Adrenal gland (tissue), 12 donors: ENCODE results near the gene SINHCAF. TPM values are rescaled to one million over a fixed set of nuclear protein-coding genes. Genes with fewer than 3 reads are reported as not detected.
"Not testable (repeated sequence)": the region's sequence is repeated elsewhere in the genome, so short reads cannot be mapped to it uniquely, and the experiment has no call there.

ENCODE experiments used
- DNase-seq, 7 donors: peaks; one replicate each; pipeline ENCODE4 v3.0.0-alpha.2; 2019 to 2020
- H3K27ac ChIP-seq, 5 donors: fragments of 200-600 bp; sonication (generic) in 4 of 5; 1 replicate in 3 of 5; 2 replicates in 2 of 5; pipeline versions ENCODE4 v1.5.1 to v1.8.0; 2016 to 2020; ENCODE audit warnings: mild to moderate bottlenecking in 1 of 5
- H3K27me3 ChIP-seq: fragments of 200-600 bp; 2 replicates; pipeline ENCODE4 v1.8.0; 2021
- H3K36me3 ChIP-seq, 2 donors: fragments of 200-600 bp; replicated peaks in 1 of 2; 1 replicate in 1 of 2; 2 replicates in 1 of 2; pipeline versions ENCODE4 v1.5.1 to v1.8.0; 2018 to 2022
- H3K4me1 ChIP-seq, 2 donors: fragments of 200-600 bp; replicated peaks in 1 of 2; 1 replicate in 1 of 2; 2 replicates in 1 of 2; pipeline versions ENCODE4 v1.5.1 to v1.8.0; 2018 to 2021
- H3K4me3 ChIP-seq, 4 donors: fragments of 200-600 bp; sonication (generic) in 3 of 4; one replicate each; pipeline ENCODE4 v1.5.1; 2016 to 2018
- H3K9me3 ChIP-seq, 3 donors: fragments of 200-600 bp; sonication (generic) in 1 of 3; replicated peaks in 1 of 3; 1 replicate in 2 of 3; 2 replicates in 1 of 3; pipeline versions ENCODE4 v1.5.1 to v1.8.0; 2016 to 2021
- CTCF ChIP-seq, 6 experiments: fragments of 450-650 bp in 4 of 6; fragments of 200-600 bp in 2 of 6; sonication (generic) in 1 of 6; IDR thresholded peaks; 1 replicate in 5 of 6; 2 replicates in 1 of 6; pipeline versions ENCODE4 v1.5.1 to v1.8.0; 2016 to 2021; ENCODE audit warnings: antibody characterized with exemption in 6 of 6, mild to moderate bottlenecking in 2 of 6, moderate library complexity in 1 of 6
- POLR2A ChIP-seq, 2 donors: fragments of 450-650 bp; IDR thresholded peaks; one replicate each; pipeline ENCODE4 v1.6.1; 2017; ENCODE audit warnings: antibody characterized with exemption in 2 of 2, mild to moderate bottlenecking in 2 of 2, moderate library complexity in 1 of 2
- WGBS, 4 donors: extraction: QIAGEN DNeasy Blood & Tissue Kit in 2 of 4; methylation state at CpG; one replicate each; pipeline versions ENCODE4 v1.1.5 to v1.1.7; 2013 to 2017; 5-methylcytosine and 5-hydroxymethylcytosine counted together
- intact Hi-C, 2 donors: fragments of 100-400 bp; cut with DNase I; formaldehyde crosslinking; loops; one replicate each; pipeline versions ENCODE4 v1.14.1 to v1.15.0; 2022 to 2023
- polyA plus RNA-seq, 3 donors: library from polyadenylated mRNA; stranded (reverse); fragments of 200-250 nt in 2 of 3; fragments of 350-450 nt in 1 of 3; fragmentation: Illumina TruSeq in 1 of 3; extraction: RNeasy Lipid Tissue Mini Kit (QIAGEN cat#74804) in 1 of 3; gene quantifications; one replicate each; pipeline ENCODE4 v1.2.3, GENCODE V29; 2013 to 2014
- total RNA-seq, 9 donors: library from RNA; depleted of rRNA in 4 of 9; stranded (reverse); fragments of >200 nt in 4 of 9; fragments of 120-200 nt in 1 of 9; fragmentation: NEBNext Ultra II Directional in 1 of 9; extraction: Animal tissue kit (Norgen Biotek cat#: 25700) in 1 of 9; gene quantifications; one replicate each; pipeline versions ENCODE4 v1.1.0 to v1.2.4, GENCODE V29; 2013 to 2023
- donor health status: healthy with polysubstance abuse.
- donor health status: Bipolar disorder and iron deficiency.
- donor health status: DM: yes; HTN: yes; CAD: no.
- donor health status: DM: no; HTN: no; CAD: no.
- donor health status: DM: no; HTN: no; CAD: no.
- donor health status: DM: yes; HTN: yes; CAD: no.

SINHCAF gene
- total and polyA plus RNA-seq, 12 donors: 12.5 to 69.4 (median 27.1) TPM

- TF ChIP-seq CTCF (IDR thresholded peaks at IDR 0.05) (no peak), POLR2A (IDR thresholded peaks at IDR 0.05) (no peak)
- DNase-seq: no peak
- no peaks in the 10 kb centered on the region for H3K27me3 ChIP-seq
- peaks cover 0 to 11% of the 10 kb centered on the region in 2 donors for H3K36me3 ChIP-seq
- no peaks in the 10 kb centered on the region for H3K4me1 ChIP-seq
- no peaks in the 10 kb centered on the region for H3K9me3 ChIP-seq
- intact Hi-C loops: no loop called here
- no peak overlapping the region for H3K4me3 ChIP-seq
- WGBS, 4 donors: 80 to 88% (median 85%) methylated on average over 4 of the region's 4 CpGs
- no peak overlapping the region for H3K27ac ChIP-seq
These were observed 47.5 kb downstream of the SINHCAF start for GRCh38 chr12:31278424-31278823.

DNA sequence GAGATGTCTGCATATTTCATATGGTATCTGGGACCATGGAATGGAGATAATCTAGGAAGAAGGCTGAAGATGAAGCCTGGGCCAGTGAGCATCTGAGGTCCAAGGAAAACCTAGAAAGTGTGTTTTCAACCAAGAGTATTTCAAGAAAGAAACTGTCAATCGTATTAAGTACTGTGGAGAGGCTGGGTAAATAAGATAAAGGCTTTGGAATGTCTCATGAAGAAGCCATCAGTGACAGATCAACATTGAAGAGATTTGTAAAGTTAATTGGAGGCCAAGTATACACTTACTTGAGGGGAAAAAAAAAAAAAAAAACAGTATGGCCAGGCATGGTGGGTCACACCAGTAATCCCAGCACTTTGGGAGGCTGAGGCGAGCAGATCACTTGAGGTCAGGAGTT, 48.9 kb downstream of the SINHCAF start:
- H3K4me3 ChIP-seq: no peak overlapping the region
- WGBS, 4 donors: 94 to 98% (median 96%) methylated on average over 2 of the region's 2 CpGs
- no peak for DNase-seq
- TF ChIP-seq CTCF (IDR thresholded peaks at IDR 0.05): no peak
- TF ChIP-seq POLR2A (IDR thresholded peaks at IDR 0.05): no peak
- intact Hi-C loops: no loop called here
- H3K36me3 ChIP-seq: peaks cover 0 to 5% of the 10 kb centered on the region in 2 donors
- H3K9me3 ChIP-seq: no peaks in the 10 kb centered on the region
- H3K4me1 ChIP-seq: no peaks in the 10 kb centered on the region
- no peak overlapping the region for H3K27ac ChIP-seq
- no peaks in the 10 kb centered on the region for H3K27me3 ChIP-seq

DNA sequence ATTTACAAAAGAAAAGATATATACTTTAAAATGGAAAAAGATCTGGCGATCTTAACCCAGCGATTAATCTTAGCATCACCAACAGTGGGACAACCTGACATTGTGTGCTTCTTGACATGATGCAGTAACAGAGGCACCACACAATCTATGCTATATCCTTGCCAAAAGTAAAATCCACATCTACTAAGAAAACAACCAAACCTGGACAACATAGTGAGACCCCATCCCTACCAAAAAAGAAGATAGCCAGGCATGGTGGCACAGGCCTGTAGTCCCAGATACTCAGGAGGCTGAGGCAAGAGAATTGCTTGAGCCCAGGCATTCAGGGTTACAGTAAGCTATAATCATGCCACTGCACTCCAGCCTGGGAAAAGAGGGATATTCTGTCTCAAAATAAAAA, 50.5 kb downstream of the SINHCAF start:
- H3K36me3 ChIP-seq: peaks cover 0 to 3% of the 10 kb centered on the region in 2 donors
- H3K4me1 ChIP-seq: no peaks in the 10 kb centered on the region
- no peaks in the 10 kb centered on the region for H3K27me3 ChIP-seq
- H3K27ac ChIP-seq: no peak overlapping the region
- no peaks in the 10 kb centered on the region for H3K9me3 ChIP-seq
- no peak overlapping the region for H3K4me3 ChIP-seq
- no peak for TF ChIP-seq CTCF (IDR thresholded peaks at IDR 0.05)
- TF ChIP-seq POLR2A (IDR thresholded peaks at IDR 0.05): no peak
- WGBS, 4 donors: 92 to 100% (median 96%) methylated on average over 2 of the region's 2 CpGs
- no peak for DNase-seq
- intact Hi-C loops: no loop called here

DNA sequence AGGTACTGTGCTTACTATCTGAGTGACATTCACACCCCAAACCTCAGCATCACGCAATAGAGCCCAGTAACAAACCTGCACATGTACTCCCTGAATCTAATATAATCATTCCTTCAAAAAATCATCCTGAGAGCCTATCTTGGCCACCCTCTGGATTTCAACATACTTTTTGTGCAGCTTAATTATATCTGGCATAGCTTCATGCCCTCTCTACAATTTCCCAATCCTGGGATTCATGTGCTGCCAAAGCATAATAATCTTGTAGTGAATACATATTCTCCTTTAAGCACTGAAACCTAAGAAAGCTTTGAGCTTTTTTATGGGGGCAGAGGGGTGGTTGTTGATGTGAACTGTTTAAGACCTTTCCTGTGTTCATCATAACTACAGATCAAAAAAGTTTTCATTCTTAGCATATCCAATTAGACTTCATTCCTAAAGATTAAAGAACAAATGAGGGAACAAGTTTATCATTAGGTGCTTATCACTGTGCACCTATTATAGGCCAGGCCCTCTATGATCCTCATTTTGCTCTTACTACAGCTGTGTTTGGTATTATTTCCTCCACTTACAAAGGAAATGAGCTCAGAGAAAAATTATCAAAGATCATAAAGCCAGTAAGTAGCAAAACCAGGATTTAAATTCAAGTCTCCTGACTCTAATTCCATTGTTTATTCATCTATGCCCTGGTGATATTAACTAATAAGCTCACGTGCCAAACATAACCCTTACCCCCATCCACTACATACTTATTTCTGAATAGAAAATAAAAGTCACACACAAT, 51.2 kb downstream of the SINHCAF start:
- 86 to 96% (median 91%) methylated on average over 2 of the region's 2 CpGs for WGBS, 4 donors
- peaks cover 0 to 2% of the 10 kb centered on the region in 2 donors for H3K36me3 ChIP-seq
- no peaks in the 10 kb centered on the region for H3K27me3 ChIP-seq
- H3K4me3 ChIP-seq: no peak overlapping the region
- no peak for DNase-seq
- no peak overlapping the region for H3K27ac ChIP-seq
- TF ChIP-seq CTCF (IDR thresholded peaks at IDR 0.05): no peak
- TF ChIP-seq POLR2A (IDR thresholded peaks at IDR 0.05): no peak
- H3K9me3 ChIP-seq: no peaks in the 10 kb centered on the region
- H3K4me1 ChIP-seq: no peaks in the 10 kb centered on the region
- intact Hi-C loops: no loop called here

DNA sequence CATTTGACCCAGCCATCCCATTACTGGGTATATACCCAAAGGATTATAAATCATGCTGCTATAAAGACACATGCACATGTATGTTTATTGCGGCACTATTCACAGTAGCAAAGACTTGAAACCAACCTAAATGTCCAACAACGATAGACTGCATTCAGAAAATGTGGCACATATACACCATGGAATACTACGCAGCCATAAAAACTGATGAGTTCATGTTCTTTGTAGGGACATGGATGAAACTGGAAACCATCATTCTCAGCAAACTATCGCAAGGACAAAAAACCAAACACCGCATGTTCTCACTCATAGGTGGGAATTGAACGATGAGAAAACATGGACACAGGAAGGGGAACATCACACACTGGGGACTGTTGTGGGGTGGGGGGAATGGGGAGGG, 52.2 kb downstream of the SINHCAF start:
- H3K9me3 ChIP-seq, H3K27ac ChIP-seq, DNase-seq, H3K4me3 ChIP-seq, intact Hi-C loops, H3K36me3 ChIP-seq, H3K27me3 ChIP-seq, H3K4me1 ChIP-seq: not testable (repeated sequence)
- WGBS, 4 donors: 92 to 98% (median 97%) methylated on average over 6 of the region's 6 CpGs
